HL-60 (cell line): ENCODE results near the gene ADAMTS15.

Source experiments
- DNase-seq, 2 experiments: peaks; one replicate each; pipeline ENCODE4 v3.0.0-alpha.2; 2010 to 2020; ENCODE audit warnings: low read depth in 1 of 2, low spot score in 1 of 2
- H3K27ac ChIP-seq: fragments of 250-450 bp; sonication (Bioruptor Pico); replicated peaks from 2 replicates; pipeline ENCODE4 v1.5.1; 2020; ENCODE audit warnings: mild to moderate bottlenecking, moderate library complexity
- H3K27me3 ChIP-seq: fragments of 250-450 bp; sonication (Bioruptor Pico); 2 replicates; pipeline ENCODE4 v1.5.1; 2021; ENCODE audit warnings: mild to moderate bottlenecking, moderate library complexity; ENCODE audit not compliant: insufficient read depth, poor library complexity, severe bottlenecking
- H3K4me3 ChIP-seq: replicated peaks from 2 replicates; pipeline ENCODE4 v1.5.1; 2011; ENCODE audit warnings: mild to moderate bottlenecking, control low read depth, low read length; ENCODE audit not compliant: insufficient read depth
- CTCF ChIP-seq: IDR thresholded peaks from one replicate; pipeline ENCODE4 v1.5.1; 2011; ENCODE audit warnings: low read length, control low read depth, inconsistent platforms; ENCODE audit not compliant: insufficient read depth
- GABPA ChIP-seq: IDR thresholded peaks from 2 replicates; pipeline ENCODE4 v1.6.1; 2012; ENCODE audit warnings: low read depth
- POLR2AphosphoS5 ChIP-seq: IDR thresholded peaks from 2 replicates; pipeline ENCODE4 v1.6.1; 2012; ENCODE audit warnings: low read depth
- SPI1 ChIP-seq: IDR thresholded peaks from 2 replicates; pipeline ENCODE4 v1.6.1; 2012; ENCODE audit warnings: low read depth, mild to moderate bottlenecking, borderline replicate concordance
- TF ChIP-seq, protein P1 (sequence below): IDR thresholded peaks from 2 replicates; pipeline ENCODE4 v1.6.1; 2012; ENCODE audit warnings: low read depth; ENCODE audit not compliant: insufficient replicate concordance

Gene ADAMTS15

GRCh38 chr11:130455483-130456127 is 7.2 kb downstream of the ADAMTS15 start:
- no peak overlapping the region for H3K4me3 ChIP-seq
- peaks cover 8% of the 10 kb centered on the region for H3K27me3 ChIP-seq
- H3K27ac ChIP-seq, result no peak overlapping the region
- DNase-seq, result no peak
- TF ChIP-seq GABPA (no peak), SPI1 (no peak), CTCF (no peak), POLR2AphosphoS5 (no peak)
- TF ChIP-seq, protein P1, sequence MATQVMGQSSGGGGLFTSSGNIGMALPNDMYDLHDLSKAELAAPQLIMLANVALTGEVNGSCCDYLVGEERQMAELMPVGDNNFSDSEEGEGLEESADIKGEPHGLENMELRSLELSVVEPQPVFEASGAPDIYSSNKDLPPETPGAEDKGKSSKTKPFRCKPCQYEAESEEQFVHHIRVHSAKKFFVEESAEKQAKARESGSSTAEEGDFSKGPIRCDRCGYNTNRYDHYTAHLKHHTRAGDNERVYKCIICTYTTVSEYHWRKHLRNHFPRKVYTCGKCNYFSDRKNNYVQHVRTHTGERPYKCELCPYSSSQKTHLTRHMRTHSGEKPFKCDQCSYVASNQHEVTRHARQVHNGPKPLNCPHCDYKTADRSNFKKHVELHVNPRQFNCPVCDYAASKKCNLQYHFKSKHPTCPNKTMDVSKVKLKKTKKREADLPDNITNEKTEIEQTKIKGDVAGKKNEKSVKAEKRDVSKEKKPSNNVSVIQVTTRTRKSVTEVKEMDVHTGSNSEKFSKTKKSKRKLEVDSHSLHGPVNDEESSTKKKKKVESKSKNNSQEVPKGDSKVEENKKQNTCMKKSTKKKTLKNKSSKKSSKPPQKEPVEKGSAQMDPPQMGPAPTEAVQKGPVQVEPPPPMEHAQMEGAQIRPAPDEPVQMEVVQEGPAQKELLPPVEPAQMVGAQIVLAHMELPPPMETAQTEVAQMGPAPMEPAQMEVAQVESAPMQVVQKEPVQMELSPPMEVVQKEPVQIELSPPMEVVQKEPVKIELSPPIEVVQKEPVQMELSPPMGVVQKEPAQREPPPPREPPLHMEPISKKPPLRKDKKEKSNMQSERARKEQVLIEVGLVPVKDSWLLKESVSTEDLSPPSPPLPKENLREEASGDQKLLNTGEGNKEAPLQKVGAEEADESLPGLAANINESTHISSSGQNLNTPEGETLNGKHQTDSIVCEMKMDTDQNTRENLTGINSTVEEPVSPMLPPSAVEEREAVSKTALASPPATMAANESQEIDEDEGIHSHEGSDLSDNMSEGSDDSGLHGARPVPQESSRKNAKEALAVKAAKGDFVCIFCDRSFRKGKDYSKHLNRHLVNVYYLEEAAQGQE, result no peak

GRCh38 chr11:130456286-130456685 is 7.8 kb downstream of the ADAMTS15 start:
- Histone ChIP-seq H3K27me3 (peaks cover 3% of the 10 kb centered on the region), H3K27ac (no peak overlapping the region), H3K4me3 (no peak overlapping the region)
- TF ChIP-seq CTCF, result no peak
- no peak for TF ChIP-seq GABPA
- TF ChIP-seq, protein P1, result no peak
- TF ChIP-seq POLR2AphosphoS5, result no peak
- TF ChIP-seq SPI1, result no peak
- DNase-seq, result no peak

GRCh38 chr11:130457623-130458409 is 9.4 kb downstream of the ADAMTS15 start:
- DNase-seq, result no peak
- TF ChIP-seq POLR2AphosphoS5 (no peak), SPI1 (no peak), GABPA (no peak), CTCF (no peak)
- TF ChIP-seq, protein P1, result no peak
- Histone ChIP-seq H3K27ac (no peak overlapping the region), H3K4me3 (no peak overlapping the region), H3K27me3 (no peaks in the 10 kb centered on the region)
